Measurements from ENCODE around the gene SLC2A11.
A peak's percentile ranks its signal among the peaks of the same experiment; 100 is the strongest.
"Not testable (repeated sequence)": the region's sequence is repeated elsewhere in the genome, so short reads cannot be mapped to it uniquely, and the experiment has no call there.

SLC2A11 gene

DNA sequence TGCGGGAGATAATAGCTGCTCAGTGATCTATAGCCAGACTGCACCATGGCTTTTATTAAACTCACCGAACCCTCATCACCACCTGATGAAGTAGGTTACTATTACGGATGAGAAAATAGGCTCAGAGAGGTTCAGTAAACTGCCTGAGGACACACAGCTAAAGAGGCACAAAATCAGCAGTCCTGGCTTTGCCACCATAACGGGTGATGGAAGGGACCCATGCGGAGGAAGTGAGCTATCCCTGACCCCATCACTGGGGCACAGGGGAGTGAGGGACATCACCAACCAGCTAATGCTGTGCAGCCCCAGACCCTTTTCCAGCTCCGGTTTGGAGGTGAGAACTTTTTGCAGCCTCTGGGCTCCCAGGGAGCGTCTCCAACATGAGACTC lies 11.6 kb upstream of the SLC2A11 start:
- DNase-seq (ENCODE audit: low read depth in 1 of 2, low spot score in 1 of 2), result no peak

DNA sequence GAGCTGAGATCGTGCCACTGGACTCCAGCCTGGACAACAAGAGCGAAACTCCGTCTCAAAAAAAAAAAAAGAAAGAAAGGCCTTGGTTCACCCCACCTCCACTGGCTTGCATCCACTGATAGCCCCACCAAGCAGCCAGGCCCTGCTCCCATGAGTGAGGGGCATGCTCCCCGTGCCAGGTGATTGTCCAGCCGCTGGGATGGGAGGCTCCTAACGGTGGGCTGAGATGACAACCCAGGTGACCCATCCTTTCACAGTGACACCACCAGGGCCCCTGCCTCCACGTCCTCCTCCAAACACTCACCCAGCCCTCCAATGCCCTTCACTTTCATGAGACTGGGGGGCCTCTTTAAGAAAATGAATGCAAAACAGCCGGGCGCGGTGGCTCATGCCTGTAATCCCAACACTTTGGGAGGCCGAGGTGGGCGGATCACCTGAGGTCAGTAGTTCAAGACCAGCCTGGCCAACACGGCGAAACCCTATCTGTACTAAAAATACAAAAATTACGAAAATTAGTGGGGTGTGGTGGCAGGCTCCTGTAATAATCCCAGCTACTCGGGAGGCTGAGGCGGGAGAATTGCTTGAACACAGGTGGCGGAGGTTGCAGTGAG lies 10.3 kb upstream of the SLC2A11 start:
- no peak for DNase-seq (ENCODE audit: low read depth in 1 of 2, low spot score in 1 of 2)

DNA sequence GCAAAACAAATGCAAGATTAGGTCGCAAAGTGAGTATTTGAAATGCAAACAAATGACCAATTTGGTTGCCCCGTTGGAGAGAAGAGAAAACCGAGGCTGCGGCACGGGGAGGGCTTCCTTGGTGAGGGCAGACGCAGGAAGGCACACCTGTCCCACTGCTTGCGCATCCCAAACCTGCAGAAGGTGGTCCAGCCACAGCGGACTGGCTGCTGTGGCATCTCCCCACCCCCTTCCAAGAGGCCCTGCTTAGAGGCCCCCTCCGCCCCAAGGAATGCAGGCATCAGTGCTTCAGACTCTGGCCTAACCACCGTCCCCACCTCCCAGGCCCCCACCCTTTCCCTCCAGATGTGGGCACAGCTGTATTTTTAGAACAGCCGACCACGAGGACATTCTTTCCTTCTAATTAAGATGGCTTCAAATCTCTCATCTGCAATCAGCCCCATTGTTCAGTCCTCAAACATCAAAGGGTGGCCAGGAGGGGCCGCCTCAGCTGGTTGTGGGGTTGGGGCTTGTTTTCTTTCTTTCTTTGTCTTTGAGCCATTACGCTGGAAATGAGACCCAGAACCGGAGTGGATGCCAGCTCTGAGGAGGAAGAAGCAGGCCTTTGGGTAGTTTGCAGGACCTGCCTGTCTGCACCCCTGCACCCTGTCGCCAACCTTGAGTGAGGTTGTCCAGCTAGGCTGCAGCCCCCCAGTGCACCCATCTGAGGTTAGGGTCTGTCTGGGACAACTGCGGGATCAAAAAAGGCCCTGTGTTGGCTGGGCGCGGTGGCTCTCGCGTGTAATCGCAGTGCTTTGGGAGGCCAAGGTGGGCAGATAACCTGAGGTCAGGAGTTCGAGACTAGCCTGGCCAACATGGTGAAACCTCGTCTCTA lies 9.4 kb upstream of the SLC2A11 start:
- no peak for DNase-seq (ENCODE audit: low read depth in 1 of 2, low spot score in 1 of 2)

DNA sequence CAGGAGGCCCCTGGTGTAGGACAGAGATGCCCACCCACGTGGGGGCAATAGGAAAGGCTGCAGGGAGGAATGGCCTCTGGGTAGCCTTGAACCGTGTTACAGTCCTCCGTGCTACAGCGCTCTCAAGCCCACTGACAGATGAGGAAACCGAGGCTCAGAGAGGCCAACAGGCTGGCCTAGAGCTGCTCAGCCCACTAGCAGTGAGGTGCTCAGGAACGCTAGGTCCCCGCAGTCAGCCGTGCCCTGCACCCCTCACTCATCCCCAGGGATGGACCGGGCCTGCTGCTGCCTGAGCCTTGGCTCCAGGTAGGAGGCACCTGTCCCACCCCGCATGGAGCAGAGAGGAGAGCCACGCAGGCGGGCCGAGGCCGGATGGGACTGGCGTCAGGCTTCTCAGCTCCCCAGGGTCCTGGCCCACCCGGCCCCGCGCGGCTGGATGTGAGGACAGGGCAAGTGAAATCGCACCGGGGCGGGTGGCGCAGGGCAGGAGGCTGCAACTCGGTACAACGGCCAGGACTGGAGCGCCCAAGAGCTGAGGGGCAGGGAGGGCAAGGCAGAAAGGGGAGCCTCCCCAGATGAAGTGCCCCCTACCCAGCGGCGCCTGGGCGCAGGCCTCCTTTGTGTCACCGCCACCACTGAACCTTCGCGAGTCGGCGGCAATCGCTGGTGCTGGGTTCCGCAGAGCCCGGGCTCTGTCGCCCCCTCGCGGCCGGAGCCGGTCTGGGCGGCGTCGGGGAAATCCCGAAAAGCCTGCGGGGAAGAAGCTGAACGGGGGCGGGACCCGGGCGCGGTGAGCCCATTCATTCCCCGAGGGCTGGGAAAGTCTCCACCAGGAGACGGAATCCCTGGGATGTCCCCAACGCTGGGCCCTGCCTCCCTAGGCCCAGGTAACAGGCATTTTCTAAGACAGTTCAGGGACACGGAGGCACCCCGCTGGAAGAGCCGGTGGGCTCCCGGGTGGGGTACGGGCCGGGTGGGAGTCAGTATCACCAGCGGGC lies 8.4 kb upstream of the SLC2A11 start:
- peak; percentile 73 to 88 for DNase-seq (ENCODE audit: low read depth in 1 of 2, low spot score in 1 of 2)

DNA sequence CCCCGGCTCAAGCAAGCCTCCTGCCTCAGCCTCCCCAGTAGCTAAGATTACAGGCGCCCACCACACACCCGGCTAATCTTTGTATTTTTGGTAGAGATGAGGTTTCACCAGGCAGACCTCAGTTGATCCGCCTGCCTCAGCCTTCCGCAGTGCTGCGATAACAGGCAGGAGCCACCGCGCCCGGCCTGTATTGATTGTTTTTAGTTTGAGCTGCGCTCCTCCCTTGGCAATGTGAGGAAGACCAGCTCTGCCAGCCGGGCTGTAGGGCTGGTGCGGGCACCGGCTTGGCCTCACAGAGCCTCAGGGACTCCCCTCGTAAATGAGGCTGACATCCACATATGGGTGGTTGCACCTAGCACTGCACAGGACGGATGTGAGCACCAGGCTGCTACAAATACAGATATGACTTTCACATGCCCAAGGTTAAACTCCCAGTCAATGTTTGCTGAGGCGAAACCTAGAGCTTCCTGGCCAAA lies 7.5 kb upstream of the SLC2A11 start:
- no peak for DNase-seq (ENCODE audit: low read depth in 1 of 2, low spot score in 1 of 2)

DNA sequence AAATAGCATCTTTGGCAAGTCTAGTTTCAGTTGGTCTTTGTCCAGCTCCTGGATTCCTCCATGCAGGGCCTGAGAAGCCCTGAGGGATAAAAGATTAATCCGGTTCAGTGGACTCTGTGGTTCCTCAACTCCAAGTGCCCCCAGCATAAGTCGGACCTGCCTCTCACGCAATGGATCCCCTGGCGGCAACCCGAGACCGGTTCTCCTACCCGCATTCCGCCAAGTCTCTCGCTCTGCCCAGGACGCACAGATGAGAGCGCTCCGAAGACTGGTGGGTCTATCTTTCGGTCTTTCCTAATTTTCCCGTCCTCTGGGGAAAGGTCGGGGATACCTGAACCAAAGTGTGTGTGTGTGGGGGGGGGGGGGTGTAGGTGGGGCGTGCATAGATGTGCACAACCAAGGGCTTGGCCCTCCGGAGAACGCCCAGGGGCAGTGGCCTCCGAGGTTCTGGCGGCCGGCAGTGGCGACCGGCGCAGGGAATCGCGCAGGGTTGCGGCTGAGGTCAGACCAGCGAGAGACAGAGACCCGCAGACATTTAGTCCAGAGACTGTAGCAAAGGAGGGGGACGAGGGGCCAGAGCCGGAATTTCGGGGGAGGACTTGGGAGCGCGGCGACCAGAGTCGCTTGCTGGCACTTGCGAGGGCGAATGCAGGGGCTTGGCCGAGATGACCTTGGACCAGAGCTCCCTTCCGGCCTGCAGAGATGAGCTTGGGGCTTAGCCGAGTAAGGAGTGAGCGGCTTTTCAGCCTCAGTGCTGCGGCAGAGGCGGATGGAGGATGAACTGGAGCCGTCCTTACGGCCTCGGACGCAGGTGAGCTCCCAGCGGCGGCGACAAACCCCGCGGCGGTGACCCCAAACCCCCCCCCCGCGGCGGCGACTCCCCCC lies 712 bp upstream of the SLC2A11 start:
- no peak for DNase-seq (ENCODE audit: low read depth in 1 of 2, low spot score in 1 of 2)

DNA sequence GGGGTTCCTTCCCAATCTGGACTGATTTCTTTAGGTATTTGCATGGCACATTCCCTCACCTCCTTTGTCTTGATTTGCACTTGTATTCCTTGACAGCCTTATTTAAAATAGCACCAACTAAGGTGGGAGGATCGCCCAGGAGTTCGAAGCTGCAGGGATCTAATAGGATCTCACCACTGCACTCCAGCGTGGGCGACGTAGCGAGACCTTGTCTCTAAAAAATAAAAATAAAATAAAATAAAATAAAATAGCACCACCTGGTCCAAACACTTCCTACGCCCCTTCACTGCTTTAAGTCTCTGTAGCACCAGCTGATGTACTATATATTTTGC lies 775 bp downstream of the SLC2A11 start:
- no peak for DNase-seq (ENCODE audit: low read depth in 1 of 2, low spot score in 1 of 2)

DNA sequence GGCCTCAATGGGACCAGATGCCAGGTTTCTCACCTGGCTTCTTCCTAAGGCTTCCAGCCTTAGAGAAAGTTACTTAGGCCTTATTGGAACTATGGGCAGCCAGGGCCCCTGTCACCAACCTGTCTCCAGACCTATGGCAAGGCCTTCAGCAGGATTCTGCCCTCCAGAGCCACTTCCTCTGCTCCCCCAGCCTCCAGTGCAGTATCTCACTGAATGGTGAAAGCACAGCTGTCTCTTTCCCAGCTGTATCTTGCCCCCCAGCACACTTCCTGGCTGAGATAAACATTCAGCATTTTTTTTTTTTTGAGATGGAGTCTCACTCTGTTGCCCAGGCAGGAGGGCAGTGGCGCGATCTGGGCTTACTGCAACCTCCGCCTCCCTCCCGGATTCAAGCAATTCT lies 1.5 kb downstream of the SLC2A11 start:
- DNase-seq (ENCODE audit: low read depth in 1 of 2, low spot score in 1 of 2), result no peak

DNA sequence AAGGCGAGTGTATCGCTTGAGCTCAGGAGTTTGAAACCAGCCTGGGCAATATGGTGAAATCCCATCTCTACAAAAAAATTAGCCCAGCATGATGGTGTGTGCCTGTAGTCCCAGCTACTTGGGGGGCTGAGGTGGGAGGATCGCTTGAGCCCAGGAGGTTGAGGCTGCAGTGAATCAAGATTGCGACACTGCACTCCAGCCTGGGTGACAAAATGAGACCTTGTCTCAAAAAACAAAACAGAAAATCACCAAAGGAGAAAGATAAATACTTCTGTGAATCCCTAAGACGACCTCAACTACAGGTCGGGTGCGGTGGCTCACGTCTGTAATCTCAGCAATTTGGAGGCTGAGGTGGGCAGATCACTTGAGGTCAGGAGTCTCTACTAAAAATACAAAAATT lies 2.5 kb downstream of the SLC2A11 start:
- DNase-seq (ENCODE audit: low read depth in 1 of 2, low spot score in 1 of 2), result not testable (repeated sequence)

DNA sequence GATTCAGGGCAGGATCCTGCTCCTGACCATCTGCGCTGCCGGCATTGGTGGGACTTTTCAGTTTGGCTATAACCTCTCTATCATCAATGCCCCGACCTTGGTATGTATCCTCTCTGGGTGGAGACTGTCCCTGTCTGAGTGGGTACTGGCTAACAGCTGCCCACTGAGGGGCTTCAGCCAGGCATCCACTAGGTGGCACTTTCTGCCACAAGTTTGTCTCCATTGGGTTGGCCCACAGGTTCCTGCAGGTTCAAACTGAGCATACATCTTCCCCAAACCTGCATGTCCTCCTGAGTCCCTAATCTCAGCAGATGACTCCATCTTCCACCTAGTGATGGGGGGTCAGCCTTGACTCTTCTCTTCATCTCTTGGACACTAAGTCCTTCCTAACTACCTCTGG lies 4.4 kb downstream of the SLC2A11 start:
- DNase-seq (ENCODE audit: low read depth in 1 of 2, low spot score in 1 of 2), result no peak

DNA sequence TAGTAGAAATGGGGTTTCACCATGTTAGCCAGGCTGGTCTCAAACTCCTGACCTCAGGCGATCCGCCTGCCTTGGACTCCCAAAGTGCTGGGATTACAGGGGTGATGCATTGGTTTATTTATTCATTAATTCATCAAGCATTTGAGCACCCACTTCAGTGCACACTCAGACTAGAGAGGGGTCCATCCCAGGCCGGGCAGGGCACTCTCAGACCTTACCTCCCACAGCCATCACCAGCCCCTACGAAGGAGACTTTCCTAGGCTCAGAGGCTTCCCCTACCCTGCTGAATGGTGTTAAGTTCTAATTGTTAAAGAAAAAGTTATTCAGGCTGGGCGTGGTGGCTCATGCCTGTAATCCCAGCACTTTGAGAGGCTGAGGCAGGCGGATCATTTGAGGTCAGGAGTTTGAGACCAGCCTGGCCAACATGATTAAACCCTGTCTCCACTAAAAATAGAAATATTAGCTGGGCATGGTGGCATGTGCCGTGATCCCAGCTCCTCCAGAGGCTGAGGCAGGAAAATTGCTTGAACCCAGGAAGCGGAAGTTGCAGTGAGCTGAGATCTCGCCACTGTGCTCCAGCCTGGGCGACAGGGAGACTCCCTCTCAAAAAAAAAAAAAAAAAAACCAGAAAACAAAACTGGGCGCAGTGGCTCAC lies 7.0 kb downstream of the SLC2A11 start:
- DNase-seq (ENCODE audit: low read depth in 1 of 2, low spot score in 1 of 2), result not testable (repeated sequence)

DNA sequence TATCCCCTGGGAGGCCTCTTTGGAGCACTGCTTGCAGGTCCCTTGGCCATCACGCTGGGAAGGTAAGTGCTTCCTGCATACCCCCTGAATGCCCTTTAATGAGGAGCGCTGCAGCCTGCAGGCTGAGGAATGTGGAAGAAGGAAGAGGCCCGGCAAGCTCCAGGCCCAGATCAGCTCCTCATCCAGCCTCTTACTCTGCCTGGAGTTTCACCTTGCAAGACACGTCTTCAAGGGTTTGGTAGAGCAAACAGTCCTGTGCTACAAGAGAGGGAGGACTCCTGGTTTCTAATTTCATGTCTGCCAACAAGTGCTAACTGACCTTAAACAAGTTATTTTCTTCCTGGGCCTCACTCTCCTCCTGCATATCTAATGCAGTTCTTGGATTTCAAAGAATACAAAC lies 10.9 kb downstream of the SLC2A11 start:
- DNase-seq (ENCODE audit: low read depth in 1 of 2, low spot score in 1 of 2), result no peak

DNA sequence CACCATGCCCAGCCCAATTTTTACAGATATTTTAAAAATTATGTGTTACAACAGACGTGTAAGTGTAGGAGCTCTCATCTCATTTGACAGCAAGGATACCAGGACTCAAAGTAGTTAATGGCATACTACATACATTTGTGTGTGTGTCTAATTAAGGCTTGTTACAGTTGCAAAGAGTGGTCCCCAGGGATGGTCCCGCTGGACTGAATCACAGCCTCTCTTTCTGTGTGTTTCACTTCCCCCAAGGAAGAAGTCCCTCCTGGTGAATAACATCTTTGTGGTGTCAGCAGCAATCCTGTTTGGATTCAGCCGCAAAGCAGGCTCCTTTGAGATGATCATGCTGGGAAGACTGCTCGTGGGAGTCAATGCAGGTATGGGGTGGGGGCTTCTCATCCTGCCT lies 17.2 kb downstream of the SLC2A11 start:
- DNase-seq (ENCODE audit: low read depth in 1 of 2, low spot score in 1 of 2), result no peak

DNA sequence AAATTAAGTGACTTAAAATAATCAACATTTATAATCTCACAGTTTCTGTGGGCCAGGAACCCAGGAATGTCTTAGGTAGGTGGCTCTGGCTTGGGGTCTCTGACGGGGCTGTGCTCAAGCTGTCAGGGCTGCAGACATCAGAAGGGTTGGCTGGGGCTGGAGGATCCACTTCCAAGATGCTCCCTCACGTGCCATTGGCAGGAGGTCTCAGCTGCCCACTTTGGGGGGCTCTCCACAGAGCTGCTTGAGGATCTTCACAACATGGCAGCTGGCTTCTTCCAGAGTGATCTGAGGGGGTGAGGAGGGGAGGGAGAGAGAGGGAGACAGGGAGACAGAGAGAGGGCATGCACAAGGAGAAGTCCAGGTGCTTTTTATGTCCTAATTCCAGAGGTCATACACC lies 18.1 kb downstream of the SLC2A11 start:
- no peak for DNase-seq (ENCODE audit: low read depth in 1 of 2, low spot score in 1 of 2)

DNA sequence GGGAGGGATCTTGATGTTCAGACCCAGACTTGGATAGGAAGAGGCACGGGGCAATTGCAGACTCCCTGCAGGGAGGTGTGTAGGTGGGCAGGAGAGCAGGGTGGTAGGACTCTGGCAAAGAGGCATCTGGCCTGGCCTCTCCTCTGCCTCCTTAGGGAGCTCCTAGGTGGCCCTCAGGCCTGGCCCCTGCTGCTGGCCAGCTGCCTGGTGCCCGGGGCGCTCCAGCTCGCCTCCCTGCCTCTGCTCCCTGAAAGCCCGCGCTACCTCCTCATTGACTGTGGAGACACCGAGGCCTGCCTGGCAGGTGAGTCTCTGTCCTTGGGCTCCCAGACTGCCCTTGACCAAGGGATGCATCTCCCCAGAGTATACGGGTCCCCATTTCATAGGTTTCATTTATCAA lies 19.9 kb downstream of the SLC2A11 start:
- no peak for DNase-seq (ENCODE audit: low read depth in 1 of 2, low spot score in 1 of 2)

DNA sequence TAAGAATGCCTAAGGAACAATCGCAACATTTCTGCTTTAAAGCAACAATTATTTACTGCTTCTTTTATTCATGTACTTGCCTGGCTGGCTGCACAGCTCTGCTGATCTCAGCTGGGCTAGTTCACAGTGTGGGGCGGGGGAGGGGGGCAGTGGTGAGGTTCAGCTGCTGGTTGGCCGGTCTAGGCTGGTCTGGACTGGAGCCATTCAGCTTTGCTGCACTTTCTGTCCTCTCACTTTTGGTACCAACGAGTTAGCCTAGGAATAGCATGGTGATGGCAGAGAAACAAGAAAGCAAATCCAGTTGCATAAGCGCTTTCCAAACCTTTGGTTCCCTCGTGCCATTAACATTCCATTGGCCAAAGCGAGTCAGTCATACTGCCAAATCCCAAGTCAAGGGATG lies 20.5 kb downstream of the SLC2A11 start:
- no peak for DNase-seq (ENCODE audit: low read depth in 1 of 2, low spot score in 1 of 2)

DNA sequence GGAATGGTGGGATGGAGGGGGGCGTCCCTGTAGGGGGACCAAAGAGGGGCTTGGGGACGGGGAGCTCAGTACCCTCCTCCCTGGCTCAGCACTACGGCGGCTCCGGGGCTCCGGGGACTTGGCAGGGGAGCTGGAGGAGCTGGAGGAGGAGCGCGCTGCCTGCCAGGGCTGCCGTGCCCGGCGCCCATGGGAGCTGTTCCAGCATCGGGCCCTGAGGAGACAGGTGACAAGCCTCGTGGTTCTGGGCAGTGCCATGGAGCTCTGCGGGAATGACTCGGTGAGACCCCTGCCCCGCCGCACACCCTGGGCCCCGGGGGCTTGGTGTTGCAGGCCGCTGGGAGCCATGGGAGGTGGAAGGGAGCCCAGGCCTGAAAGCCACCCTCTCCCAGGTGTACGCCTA lies 24.7 kb downstream of the SLC2A11 start:
- no peak for DNase-seq (ENCODE audit: low read depth in 1 of 2, low spot score in 1 of 2)

DNA sequence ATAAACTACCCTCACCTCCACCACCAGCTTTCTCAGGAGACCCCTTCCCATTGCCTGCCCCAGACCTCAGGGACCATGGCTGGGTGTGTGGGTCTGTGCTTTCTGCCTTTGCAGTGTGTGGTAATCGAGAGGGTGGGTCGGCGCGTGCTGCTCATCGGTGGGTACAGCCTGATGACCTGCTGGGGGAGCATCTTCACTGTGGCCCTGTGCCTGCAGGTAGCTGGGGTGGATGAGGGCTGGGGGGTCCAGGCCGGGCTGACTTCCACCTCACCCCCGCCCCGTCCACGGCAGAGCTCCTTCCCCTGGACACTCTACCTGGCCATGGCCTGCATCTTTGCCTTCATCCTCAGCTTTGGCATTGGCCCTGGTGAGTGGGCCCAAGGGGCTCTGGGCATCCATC lies 26.0 kb downstream of the SLC2A11 start:
- no peak for DNase-seq (ENCODE audit: low read depth in 1 of 2, low spot score in 1 of 2)

DNA sequence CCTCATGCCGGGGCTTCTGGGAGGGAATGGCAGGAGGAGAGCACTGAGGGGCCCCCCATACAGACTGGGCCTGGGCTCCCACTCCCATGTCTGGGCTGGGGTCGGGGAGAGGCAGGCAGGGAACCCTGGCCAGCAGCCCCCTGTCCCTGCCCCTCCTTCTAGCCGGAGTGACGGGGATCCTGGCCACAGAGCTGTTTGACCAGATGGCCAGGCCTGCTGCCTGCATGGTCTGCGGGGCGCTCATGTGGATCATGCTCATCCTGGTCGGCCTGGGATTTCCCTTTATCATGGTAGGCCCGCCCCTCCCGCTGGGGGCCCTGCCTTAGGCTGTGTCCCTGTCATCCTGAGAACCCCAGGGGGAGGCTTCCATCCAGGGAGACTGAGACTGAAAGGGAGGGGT lies 26.5 kb downstream of the SLC2A11 start:
- no peak for DNase-seq (ENCODE audit: low read depth in 1 of 2, low spot score in 1 of 2)

Measured in stimulated activated CD4-positive, alpha-beta T cell treated with anti-CD3 and anti-CD28 coated beads, Interleukin-15, amount 100 ng/mL, for 1 hour (primary cell).